ENCODE results near the gene FGFR4. TPM values are rescaled to one million over a fixed set of nuclear protein-coding genes. Genes with fewer than 3 reads are reported as not detected.

Gene FGFR4
- total RNA-seq, 1 donor from 2014 or later, result 2.4 TPM

DNA sequence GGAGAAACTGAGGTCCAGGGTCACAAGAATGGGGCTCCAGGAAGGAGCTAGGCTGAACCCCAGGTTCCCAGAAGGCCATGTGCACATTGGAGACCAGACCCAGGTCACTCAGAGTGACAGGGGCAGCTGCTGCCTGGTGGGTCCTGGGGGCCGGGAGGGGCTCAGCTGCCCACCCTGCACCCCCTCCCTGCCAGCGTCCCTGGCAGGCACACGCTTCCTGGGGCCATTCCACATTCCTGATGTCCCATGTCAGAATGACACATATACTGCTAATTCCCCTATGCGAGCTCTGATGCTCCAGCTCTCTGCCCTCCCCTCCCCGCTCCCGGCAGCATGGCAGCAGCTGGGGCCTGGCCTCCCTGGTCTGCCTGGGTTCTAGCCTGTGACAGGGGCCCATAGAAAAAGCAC is 14.0 kb downstream of the FGFR4 start:
- Mint-ChIP-seq H3K9me3 (no peaks in the 10 kb centered on the region), H3K27me3 (peaks cover 6% of the 10 kb centered on the region), H3K36me3 (ENCODE audit: low read depth) (no peaks in the 10 kb centered on the region), H3K27ac (no peak overlapping the region), H3K4me3 (no peak overlapping the region), H3K4me1 (no peaks in the 10 kb centered on the region)
- DNase-seq, result no peak
- intact Hi-C loops (cut with micrococcal nuclease), result no loop called here

DNA sequence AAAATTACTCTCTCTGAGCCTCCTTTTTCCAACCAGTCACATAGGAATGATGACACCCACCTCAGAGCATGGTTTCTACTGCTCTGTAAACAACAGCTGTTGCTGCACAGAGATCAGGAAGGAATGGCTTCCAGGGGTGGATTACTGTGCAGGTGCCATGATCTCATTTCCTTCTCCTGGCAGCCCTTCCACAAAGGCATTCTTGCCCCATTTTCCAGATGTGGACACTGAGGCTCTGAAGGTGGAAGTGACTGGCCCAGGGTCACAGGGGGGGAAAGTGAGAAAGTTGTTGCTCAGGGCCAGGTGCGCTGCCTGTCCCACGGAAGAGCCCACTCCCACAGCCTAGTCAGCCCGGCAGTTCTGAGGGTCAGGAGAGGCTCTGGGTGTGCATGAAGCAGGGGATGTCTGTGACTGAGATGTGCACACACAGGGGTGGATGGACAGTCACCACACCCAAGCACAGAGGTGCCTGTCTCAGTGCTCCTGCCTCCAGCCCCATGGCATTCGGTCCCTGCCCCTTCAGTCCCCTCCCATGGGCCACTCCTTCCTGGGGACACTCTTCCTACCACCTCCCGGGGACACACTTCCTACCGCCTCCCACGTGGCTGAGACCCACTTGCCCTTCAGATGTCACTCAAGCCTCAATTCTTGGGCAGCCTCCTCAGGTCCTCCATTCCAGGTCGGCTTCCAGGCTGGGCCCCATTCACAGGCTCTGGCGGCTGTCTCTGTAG is 17.0 kb downstream of the FGFR4 start:
- peaks cover 6% of the 10 kb centered on the region for H3K27me3 Mint-ChIP-seq
- H3K4me3 Mint-ChIP-seq, result no peak overlapping the region
- DNase-seq, result no peak
- no peaks in the 10 kb centered on the region for H3K9me3 Mint-ChIP-seq
- intact Hi-C loops (cut with micrococcal nuclease), result no loop called here
- no peaks in the 10 kb centered on the region for H3K4me1 Mint-ChIP-seq
- no peaks in the 10 kb centered on the region for H3K36me3 Mint-ChIP-seq (ENCODE audit: low read depth)
- H3K27ac Mint-ChIP-seq, result no peak overlapping the region

DNA sequence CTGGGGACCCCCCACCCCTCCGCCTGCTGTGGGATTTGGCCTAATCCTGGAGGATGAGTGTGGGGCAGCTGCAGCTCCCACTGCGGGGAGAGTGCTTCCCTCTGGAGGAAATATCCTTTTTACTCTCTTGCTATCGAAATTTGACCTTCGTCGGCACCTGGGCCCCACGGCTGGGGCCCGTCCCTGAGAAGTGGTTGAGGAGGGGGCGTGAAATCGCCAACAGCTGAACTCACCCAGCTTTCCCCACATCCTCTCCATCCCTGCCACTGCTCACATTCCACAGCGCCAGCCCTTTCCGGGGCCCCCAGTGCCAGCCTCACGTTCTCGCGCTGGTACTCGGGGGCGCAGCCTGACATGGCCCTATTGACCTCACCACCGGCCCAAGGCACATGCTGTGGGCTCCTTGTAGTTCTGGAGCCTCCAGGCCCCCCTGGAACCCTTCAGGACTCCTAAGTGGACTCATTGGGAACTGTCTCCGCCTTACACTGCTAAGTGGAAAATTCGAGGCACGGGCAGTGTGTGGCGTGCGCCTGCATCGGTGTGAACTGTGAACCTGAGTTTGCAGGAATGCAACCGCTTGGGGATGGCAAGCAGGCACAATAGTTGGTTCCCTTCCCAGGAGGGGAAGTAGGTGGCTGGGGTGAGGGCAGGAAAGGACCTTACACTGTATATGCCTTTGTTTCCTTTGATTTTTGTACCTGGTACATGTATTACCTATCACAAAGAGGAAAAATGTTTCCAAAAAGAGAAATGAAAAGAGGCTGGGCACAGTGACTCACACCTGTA is 19.2 kb downstream of the FGFR4 start:
- intact Hi-C loops (cut with micrococcal nuclease), result no loop called here
- H3K4me1 Mint-ChIP-seq, result no peaks in the 10 kb centered on the region
- H3K9me3 Mint-ChIP-seq, result no peaks in the 10 kb centered on the region
- H3K36me3 Mint-ChIP-seq (ENCODE audit: low read depth), result no peaks in the 10 kb centered on the region
- DNase-seq, result no peak
- no peak overlapping the region for H3K27ac Mint-ChIP-seq
- H3K4me3 Mint-ChIP-seq, result no peak overlapping the region
- peaks cover 2% of the 10 kb centered on the region for H3K27me3 Mint-ChIP-seq

DNA sequence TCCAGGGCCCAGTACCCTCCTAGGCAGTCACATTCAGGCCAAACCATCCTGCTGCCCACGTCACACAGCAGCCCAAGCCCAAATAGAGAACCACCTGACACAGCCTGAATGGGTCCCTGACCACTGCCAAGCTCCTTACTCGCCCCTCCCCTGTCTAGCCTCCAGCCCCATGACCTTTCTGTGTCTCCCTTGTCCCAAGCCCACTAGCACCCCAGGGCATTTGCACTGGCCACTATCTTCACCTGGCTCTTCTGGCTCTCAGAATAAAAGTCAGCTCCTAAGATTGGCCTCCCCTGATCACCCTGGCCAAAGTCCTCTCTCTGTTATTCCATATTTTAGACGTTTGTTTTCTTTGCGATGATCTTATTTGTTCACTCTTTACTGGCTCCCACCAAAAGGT is 20.4 kb downstream of the FGFR4 start:
- Mint-ChIP-seq H3K9me3 (no peaks in the 10 kb centered on the region), H3K27ac (no peak overlapping the region), H3K4me3 (no peak overlapping the region), H3K27me3 (peaks cover 2% of the 10 kb centered on the region), H3K4me1 (peaks cover 2% of the 10 kb centered on the region), H3K36me3 (ENCODE audit: low read depth) (no peaks in the 10 kb centered on the region)
- no peak for DNase-seq
- intact Hi-C loops (cut with micrococcal nuclease), result no loop called here

DNA sequence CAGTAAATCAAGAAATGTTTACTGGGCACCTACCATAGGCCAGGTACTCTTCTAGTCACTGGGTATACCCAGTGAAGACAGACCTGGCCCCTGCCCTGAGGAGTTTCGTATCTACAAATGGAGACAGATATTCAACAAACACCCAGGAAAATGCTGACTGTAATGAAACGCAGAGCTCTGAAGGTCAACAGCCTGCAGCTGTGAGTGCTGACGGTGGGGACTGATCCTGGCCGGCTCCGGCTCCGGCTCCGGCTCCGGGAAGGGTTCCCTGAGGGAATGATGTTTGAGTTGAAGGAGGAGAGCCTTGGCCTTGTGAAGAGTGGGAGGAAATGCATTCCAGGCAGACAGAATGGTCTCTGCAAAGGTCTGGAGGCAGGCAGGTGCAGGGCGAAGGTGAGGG is 23.1 kb downstream of the FGFR4 start:
- no peaks in the 10 kb centered on the region for H3K27me3 Mint-ChIP-seq
- intact Hi-C loops (cut with micrococcal nuclease), result loop anchor here (2.0 to 10.0 kb wide), 3 partner anchors 37 to 345 kb away; no protein-coding TSS in a partner anchor
- no peak overlapping the region for H3K4me3 Mint-ChIP-seq
- no peak overlapping the region for H3K27ac Mint-ChIP-seq
- no peaks in the 10 kb centered on the region for H3K9me3 Mint-ChIP-seq
- no peaks in the 10 kb centered on the region for H3K36me3 Mint-ChIP-seq (ENCODE audit: low read depth)
- H3K4me1 Mint-ChIP-seq, result peaks cover 7% of the 10 kb centered on the region
- DNase-seq, result no peak

DNA sequence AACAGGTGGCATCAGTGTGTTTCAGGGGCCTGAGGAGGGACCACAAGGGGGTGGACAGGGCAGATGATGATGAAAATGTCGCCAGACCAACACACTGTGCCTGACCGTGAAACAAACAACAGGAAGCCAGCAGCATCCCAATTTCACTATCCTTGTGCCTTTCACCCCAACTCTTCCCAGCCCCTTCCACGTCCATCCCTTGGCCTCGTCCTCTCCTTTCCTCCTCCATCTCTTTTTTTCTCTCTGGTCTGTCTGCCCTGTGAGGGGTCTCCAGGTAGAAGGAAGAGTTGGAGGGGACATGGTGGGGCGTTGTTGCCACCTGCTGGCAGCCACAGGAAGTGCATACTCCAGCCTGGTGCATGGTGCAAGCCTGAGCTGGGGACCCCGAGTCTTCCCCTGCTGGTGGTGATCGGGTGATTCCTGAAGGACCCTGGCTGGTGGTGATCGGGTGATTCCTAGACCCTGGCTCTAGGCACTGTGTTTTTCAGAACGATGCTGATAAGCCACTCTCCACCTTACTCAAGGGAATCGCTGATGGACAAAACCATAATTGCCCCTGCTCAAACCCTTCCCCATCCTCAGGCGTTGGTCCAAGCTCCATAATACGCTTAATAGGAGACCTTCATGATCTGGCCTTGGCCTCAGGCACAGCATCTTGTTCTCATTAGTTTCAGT is 25.1 kb downstream of the FGFR4 start:
- H3K4me3 Mint-ChIP-seq, result no peak overlapping the region
- intact Hi-C loops (cut with micrococcal nuclease), result loop anchor here (1.0 to 10.0 kb wide), 5 partner anchors 39 to 454 kb away; partner anchors contain the start of genes PRELID1 and RAB24

DNA sequence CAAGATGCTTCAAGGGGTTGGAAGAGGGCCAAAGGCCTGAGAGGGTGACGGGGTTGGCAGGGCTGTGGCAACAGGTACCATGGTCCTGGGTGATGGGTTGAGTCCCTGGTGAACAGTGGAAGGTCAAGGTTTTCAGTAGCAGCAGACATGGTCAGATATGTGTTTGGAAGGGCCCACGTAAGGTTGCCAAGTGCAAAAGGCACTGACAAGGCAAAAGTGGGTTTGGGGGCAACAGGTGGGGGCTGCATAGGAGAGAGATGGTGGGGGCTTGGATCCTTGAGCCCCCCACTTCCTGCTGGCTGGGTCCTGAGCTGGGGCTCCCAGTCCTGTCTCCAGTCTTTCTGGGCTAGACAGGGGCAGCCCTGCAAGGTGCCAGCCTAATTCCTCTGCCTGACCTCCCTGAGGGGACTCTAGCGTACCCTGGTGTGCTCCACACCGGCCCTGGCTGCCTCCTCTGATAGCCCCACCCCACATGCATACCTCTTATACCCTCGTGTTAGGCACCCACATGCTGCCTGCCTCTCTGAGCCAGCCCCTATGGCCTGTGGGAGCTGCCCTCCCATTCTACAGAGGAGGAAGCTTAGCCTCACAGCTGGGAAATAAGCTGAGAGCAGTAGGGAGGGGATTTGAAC is 26.0 kb downstream of the FGFR4 start:
- intact Hi-C loops (cut with micrococcal nuclease), result loop anchor here (1.0 to 10.0 kb wide), 4 partner anchors 190 to 454 kb away; partner anchors contain the start of genes PRELID1 and RAB24
- H3K36me3 Mint-ChIP-seq (ENCODE audit: low read depth), result no peaks in the 10 kb centered on the region
- H3K27ac Mint-ChIP-seq, result no peak overlapping the region
- H3K4me1 Mint-ChIP-seq, result peaks cover 19% of the 10 kb centered on the region
- H3K4me3 Mint-ChIP-seq, result no peak overlapping the region
- DNase-seq, result no peak
- H3K9me3 Mint-ChIP-seq, result no peaks in the 10 kb centered on the region
- H3K27me3 Mint-ChIP-seq, result no peaks in the 10 kb centered on the region

More for the DNA sequence above, 25.1 kb downstream of the FGFR4 start:
- Mint-ChIP-seq H3K36me3 (ENCODE audit: low read depth) (no peaks in the 10 kb centered on the region), H3K27me3 (no peaks in the 10 kb centered on the region), H3K27ac (no peak overlapping the region), H3K4me1 (peaks cover 16% of the 10 kb centered on the region), H3K9me3 (no peaks in the 10 kb centered on the region)
- peak; percentile 89 for DNase-seq

DNA sequence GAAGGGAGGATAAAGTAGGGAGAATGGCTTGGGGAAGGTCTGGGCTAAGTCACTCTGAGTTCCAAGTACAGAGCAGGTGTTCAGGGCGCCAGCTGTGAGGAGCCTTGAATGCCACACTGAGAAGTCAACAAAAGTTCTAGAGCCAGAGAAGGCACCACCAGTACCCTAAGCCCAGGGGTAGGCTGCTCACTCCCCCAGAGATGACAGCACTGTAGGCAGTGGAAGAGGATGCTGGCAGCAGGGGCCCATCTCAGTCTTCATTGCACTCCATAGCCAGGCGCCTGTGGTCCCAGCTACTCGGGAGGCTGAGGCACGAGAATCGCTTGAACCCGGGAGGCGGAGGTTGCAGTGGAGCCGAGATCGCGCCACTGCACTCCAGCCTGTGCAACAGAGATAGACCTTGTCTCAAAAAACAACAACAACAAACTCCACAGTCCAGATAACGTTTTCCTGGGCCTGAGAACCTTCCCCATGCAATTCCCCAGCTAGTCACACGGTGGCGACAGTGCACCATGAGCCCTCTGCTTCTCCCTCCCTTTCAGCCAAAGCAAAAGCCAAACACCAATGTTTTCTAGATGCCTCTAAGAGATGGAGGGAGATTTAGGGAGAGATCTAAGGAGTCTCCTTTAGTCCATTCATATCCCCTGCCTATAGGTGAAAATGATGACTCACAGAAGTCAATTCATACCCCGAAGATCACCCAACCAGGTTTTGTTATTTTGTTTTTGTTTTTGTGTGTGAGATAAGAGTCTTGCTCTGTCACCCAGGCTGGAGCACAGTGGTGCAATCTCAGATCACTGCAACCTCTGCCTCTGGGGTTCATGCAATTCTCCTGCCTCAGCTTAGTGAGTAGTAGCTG is 27.1 kb downstream of the FGFR4 start:
- intact Hi-C loops (cut with micrococcal nuclease), result loop anchor here (1.0 to 10.0 kb wide), 6 partner anchors 21 to 341 kb away; partner anchors contain the start of genes PRELID1 and RAB24
- Mint-ChIP-seq H3K4me3 (no peak overlapping the region), H3K36me3 (ENCODE audit: low read depth) (no peaks in the 10 kb centered on the region), H3K9me3 (no peaks in the 10 kb centered on the region), H3K4me1 (peaks cover 19% of the 10 kb centered on the region), H3K27me3 (no peaks in the 10 kb centered on the region), H3K27ac (no peak overlapping the region)
- DNase-seq, result peak; percentile 94

DNA sequence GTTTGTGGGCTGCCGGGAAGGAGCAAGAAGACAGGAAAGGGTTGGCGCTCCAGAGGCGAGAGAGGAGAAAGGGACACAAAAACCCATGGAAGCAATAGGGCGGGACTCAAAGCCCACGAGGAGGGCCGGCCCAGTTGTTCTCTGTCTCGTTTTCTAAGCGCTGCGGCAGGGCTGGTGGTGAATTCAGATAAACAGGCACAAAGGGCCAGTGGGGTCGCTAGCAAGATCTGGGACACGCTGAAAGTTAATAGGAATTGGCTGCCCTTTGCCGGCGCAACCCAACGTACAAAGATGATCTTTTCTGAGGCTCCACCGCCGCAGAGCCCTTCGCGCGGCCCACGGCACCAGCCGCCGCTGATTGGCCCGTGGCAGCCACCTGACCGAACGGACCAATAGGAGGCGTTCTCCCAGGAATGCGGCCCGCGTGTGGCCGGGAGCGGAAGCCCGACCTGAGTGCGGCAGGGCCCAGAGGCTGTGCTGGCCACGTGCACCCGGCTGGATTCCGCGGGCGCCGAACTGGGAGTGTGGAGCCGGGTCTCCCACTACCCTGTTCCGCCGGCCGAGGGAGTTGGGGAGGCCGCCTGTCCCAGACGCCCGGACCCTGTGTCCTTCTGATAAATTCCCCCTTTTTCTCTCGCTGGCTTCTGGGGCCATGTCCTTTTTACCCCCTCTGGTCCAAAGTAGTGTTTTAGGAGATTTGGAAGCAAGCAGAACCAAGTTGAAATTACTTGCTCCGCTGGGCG is 30.1 kb downstream of the FGFR4 start:
- Mint-ChIP-seq H3K36me3 (ENCODE audit: low read depth) (no peaks in the 10 kb centered on the region), H3K27me3 (no peaks in the 10 kb centered on the region), H3K4me3 (peak overlapping the region; percentile 55), H3K27ac (peak overlapping the region; percentile 79), H3K9me3 (no peaks in the 10 kb centered on the region), H3K4me1 (peaks cover 18% of the 10 kb centered on the region)
- intact Hi-C loops (cut with micrococcal nuclease), result loop anchor here (10.0 kb wide), 2 partner anchors 258 to 338 kb away; no protein-coding TSS in a partner anchor
- DNase-seq, result peak; percentile 94

DNA sequence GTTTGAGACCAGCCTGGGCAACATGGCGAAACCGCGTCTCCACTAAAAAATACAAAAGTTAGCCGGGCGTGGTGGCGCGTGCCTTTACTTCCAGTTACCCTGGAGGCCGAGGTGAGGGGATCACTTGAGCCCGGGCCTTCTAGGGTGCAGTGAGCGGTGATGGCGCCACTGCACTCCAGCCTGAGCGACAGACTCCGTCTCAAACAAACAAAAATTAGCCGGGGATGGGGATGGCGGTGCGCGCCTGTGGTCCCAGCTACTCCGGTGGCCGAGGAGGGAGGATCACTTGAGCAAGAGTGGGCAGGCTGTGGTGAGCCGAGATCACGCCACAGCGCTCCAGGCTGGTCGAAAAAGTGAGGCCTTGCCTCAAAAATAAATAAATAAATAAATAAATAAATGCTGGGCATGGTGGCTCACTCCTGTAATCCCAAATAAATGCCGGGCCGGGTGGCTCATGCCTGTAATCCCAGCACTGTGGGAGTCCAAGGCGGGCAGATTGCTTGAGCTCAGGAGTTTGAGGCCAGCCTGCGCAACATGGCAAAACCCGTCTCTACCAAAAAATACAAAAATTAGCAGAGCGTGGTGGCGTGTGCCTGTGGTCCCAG is 30.8 kb downstream of the FGFR4 start:
- intact Hi-C loops (cut with micrococcal nuclease), result loop anchor here (10.0 kb wide), 2 partner anchors 257 to 337 kb away; no protein-coding TSS in a partner anchor
- no peak for DNase-seq
- Mint-ChIP-seq H3K4me3 (no peak overlapping the region), H3K27ac (no peak overlapping the region), H3K27me3 (no peaks in the 10 kb centered on the region), H3K9me3 (peaks cover under 1% of the 10 kb centered on the region), H3K36me3 (ENCODE audit: low read depth) (no peaks in the 10 kb centered on the region), H3K4me1 (peaks cover 17% of the 10 kb centered on the region)

DNA sequence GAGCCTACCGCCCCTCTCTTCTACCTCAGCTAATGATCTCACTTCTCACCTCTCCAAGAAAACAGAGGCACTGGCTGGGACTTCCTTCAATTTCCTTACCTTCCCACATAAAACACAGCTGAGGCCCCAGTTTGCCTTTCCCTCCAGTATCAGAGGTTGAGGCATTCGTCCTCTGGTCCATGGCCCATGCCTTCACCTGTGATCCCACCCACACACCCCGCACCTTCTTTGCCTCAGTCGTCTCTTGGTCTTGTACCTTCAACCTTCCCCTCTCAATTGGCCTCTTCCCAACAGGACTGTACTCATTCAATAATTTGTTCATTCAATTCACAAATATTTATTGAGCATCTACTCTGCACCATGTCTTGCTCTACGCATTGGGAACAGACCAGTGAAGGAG is 35.9 kb downstream of the FGFR4 start:
- intact Hi-C loops (cut with micrococcal nuclease), result no loop called here
- no peak for DNase-seq
- H3K36me3 Mint-ChIP-seq (ENCODE audit: low read depth), result no peaks in the 10 kb centered on the region
- H3K4me3 Mint-ChIP-seq, result no peak overlapping the region
- H3K27ac Mint-ChIP-seq, result no peak overlapping the region
- H3K4me1 Mint-ChIP-seq, result peaks cover 3% of the 10 kb centered on the region
- peaks cover 2% of the 10 kb centered on the region for H3K27me3 Mint-ChIP-seq
- H3K9me3 Mint-ChIP-seq, result peaks cover 4% of the 10 kb centered on the region
